IPS-18c (cell line): ENCODE results near the gene PRR23A.

ENCODE experiments used
- H3K4me3 ChIP-seq: 2 replicates; pipeline ENCODE4 v1.7.0; 2013; ENCODE audit warnings: low read depth, mild to moderate bottlenecking, low read length, moderate library complexity; ENCODE audit not compliant: insufficient read depth
- H3K9me3 ChIP-seq: one replicate; pipeline ENCODE4 v1.6.1; 2013; ENCODE audit warnings: mild to moderate bottlenecking, low read length, moderate library complexity; ENCODE audit not compliant: control insufficient read depth, insufficient read depth

Gene PRR23A

GRCh38 chr3:138984816-138985215 is 21.3 kb downstream of the PRR23A start:
- Histone ChIP-seq H3K4me3 (no peak overlapping the region), H3K9me3 (no peaks in the 10 kb centered on the region)

GRCh38 chr3:138976047-138976446 is 30.0 kb downstream of the PRR23A start:
- Histone ChIP-seq H3K4me3 (no peak overlapping the region), H3K9me3 (no peaks in the 10 kb centered on the region)

GRCh38 chr3:138975351-138975750 is 30.7 kb downstream of the PRR23A start:
- no peak overlapping the region for H3K4me3 ChIP-seq
- H3K9me3 ChIP-seq: no peaks in the 10 kb centered on the region

- Histone ChIP-seq H3K9me3 (no peaks in the 10 kb centered on the region), H3K4me3 (no peak overlapping the region)
Measured at GRCh38 chr3:138974462-138974861, 31.6 kb downstream of the PRR23A start.

- H3K9me3 ChIP-seq: no peaks in the 10 kb centered on the region
- no peak overlapping the region for H3K4me3 ChIP-seq
Measured at GRCh38 chr3:138972941-138973340, 33.1 kb downstream of the PRR23A start.

- no peaks in the 10 kb centered on the region for H3K9me3 ChIP-seq
- H3K4me3 ChIP-seq: no peak overlapping the region
Measured at GRCh38 chr3:138971766-138972320, 34.2 kb downstream of the PRR23A start.

GRCh38 chr3:138964923-138965322 is 41.1 kb downstream of the PRR23A start:
- H3K9me3 ChIP-seq: peaks cover 4% of the 10 kb centered on the region

GRCh38 chr3:138964264-138964663 is 41.8 kb downstream of the PRR23A start:
- Histone ChIP-seq H3K9me3 (peaks cover 4% of the 10 kb centered on the region), H3K4me3 (no peak overlapping the region)

More at GRCh38 chr3:138964923-138965322, 41.1 kb downstream of the PRR23A start:
- no peak overlapping the region for H3K4me3 ChIP-seq

GRCh38 chr3:138962854-138963560 is 43.1 kb downstream of the PRR23A start:
- Histone ChIP-seq H3K4me3 (no peak overlapping the region), H3K9me3 (peaks cover 4% of the 10 kb centered on the region)

- peaks cover 4% of the 10 kb centered on the region for H3K9me3 ChIP-seq
- no peak overlapping the region for H3K4me3 ChIP-seq
Measured at GRCh38 chr3:138960417-138960852, 45.6 kb downstream of the PRR23A start.
